ENCODE data around the gene PRPF40B.
"Not testable (repeated sequence)": the region's sequence is repeated elsewhere in the genome, so short reads cannot be mapped to it uniquely, and the experiment has no call there.

PRPF40B gene
- total RNA-seq: 7.2 to 10.1 reads per million in 2 donors

GRCh38 chr12:49623142-49623904 lies at the start of gene PRPF40B:
Gene PRPF40B, plus strand, starts transcription at chr12:49623561. Its CDS starts 30 bp downstream, at chr12:49623591.
- peak; percentile 71 to 90 (median 81) for DNase-seq

- DNase-seq: no peak
Measured at GRCh38 chr12:49577589-49578315, 45.6 kb upstream of the PRPF40B start.

- no peak for DNase-seq
Measured at GRCh38 chr12:49578471-49579112, 44.8 kb upstream of the PRPF40B start.

- DNase-seq: peak in 4 of 5 experiments; percentile 12 to 57 (median 29)
Measured at GRCh38 chr12:49580572-49581535, 42.5 kb upstream of the PRPF40B start.

GRCh38 chr12:49582201-49582600 lies 41.2 kb upstream of the PRPF40B start:
- DNase-seq: no peak

- DNase-seq: no peak
Measured at GRCh38 chr12:49582850-49583249, 40.5 kb upstream of the PRPF40B start.

GRCh38 chr12:49583366-49584094 lies 39.8 kb upstream of the PRPF40B start:
- no peak for DNase-seq

GRCh38 chr12:49584591-49584990 lies 38.8 kb upstream of the PRPF40B start:
- no peak for DNase-seq

GRCh38 chr12:49585477-49586459 lies 37.6 kb upstream of the PRPF40B start:
- DNase-seq: no peak

GRCh38 chr12:49587174-49587908 lies 36.0 kb upstream of the PRPF40B start:
- DNase-seq: no peak

GRCh38 chr12:49588281-49588680 lies 35.1 kb upstream of the PRPF40B start:
- no peak for DNase-seq

- no peak for DNase-seq
Measured at GRCh38 chr12:49588721-49589516, 34.4 kb upstream of the PRPF40B start.

GRCh38 chr12:49598527-49598926 lies 24.8 kb upstream of the PRPF40B start:
- no peak for DNase-seq

GRCh38 chr12:49599961-49600360 lies 23.4 kb upstream of the PRPF40B start:
- no peak for DNase-seq

- DNase-seq: no peak
Measured at GRCh38 chr12:49603721-49604120, 19.6 kb upstream of the PRPF40B start.

- no peak for DNase-seq
Measured at GRCh38 chr12:49604856-49605255, 18.5 kb upstream of the PRPF40B start.

- not testable (repeated sequence) for DNase-seq
Measured at GRCh38 chr12:49605539-49605938, 17.8 kb upstream of the PRPF40B start, which contains the start of gene FAM186B. Gene FAM186B, minus strand, starts transcription at chr12:49605639. Its CDS starts 162 bp downstream, at chr12:49605477.

GRCh38 chr12:49609059-49609874 lies 14.1 kb upstream of the PRPF40B start:
- DNase-seq: no peak
